Activated CD8-positive, alpha-beta memory T cell treated with anti-CD3 and anti-CD28 coated beads for 4 hours (primary cell): ENCODE results near the gene LILRA5.
"Not testable (repeated sequence)": the region's sequence is repeated elsewhere in the genome, so short reads cannot be mapped to it uniquely, and the experiment has no call there.

Experiments
- DNase-seq, 2 donors: peaks; one replicate each; pipeline ENCODE4 v3.0.0-alpha.2; 2020; ENCODE audit warnings: low read depth in 2 of 2

Gene LILRA5

DNA sequence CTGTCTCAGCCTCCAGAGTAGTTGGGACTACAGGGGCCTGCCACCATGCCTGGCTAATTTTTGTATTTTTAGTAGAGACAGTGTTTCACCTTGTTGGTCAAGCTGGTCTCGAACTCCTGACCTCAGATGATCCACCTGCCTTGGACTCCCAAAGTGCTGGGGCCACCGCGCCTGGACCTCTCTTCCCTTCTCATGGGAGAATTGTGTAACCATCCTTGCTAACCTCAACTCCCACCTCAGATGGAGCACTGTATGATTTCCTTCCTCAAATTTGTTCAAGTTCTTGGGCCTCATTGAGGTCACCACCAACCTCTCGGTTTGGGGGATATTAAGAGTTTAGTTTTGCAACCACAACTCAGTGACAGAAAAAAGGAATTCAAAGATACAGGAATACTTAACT is 10.7 kb downstream of the LILRA5 start:
- no peak for DNase-seq

DNA sequence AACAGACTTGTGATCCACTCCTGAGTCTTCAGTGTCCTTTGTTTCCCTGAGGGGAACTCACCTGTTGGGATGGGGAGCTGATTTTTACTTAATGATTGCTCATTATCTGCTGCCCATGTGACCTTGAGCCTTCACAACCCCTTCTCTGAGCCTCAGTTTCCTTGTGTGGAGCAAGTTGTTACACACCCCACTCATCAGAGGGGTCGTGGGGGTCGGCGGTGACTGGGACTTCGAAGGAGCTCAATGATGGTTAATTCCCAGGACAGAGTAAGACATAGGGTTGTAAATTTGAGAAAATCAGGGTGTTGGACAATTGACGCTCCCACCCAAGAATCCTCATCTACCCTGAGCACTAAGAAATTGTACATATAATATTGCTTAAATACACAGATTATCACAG is 13.5 kb downstream of the LILRA5 start:
- DNase-seq = no peak

GRCh38 chr19:54299126-54299498 is 13.9 kb downstream of the LILRA5 start:
- DNase-seq = no peak

- DNase-seq = no peak
These were observed 14.4 kb downstream of the LILRA5 start for GRCh38 chr19:54298357-54299125.

DNA sequence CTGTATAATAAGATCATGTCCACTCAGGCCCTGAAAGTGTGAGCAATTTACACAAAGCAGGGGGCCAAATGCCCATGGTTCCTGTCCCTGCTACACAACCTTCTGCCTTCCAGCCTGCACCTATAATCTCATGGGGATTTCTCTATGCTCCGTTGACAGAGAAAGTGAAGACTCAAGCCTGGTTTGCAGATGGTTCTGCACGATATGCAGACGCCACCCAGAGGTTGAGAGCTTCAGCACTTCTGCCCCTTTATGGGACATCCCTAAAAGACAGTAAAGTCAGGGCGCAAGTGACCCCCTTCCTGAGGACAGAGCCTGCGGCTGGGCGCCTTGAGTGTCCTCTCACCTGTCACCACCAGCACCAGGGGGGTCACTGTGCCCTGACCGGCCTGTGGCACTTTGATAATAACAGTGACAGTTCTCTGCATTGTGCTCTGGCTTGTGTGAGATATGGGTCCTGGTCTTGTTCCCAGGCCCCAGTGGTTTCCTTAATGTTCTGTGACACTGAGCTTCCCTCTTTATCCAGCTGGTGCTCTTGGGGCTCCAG is 15.1 kb downstream of the LILRA5 start:
- DNase-seq = no peak

DNA sequence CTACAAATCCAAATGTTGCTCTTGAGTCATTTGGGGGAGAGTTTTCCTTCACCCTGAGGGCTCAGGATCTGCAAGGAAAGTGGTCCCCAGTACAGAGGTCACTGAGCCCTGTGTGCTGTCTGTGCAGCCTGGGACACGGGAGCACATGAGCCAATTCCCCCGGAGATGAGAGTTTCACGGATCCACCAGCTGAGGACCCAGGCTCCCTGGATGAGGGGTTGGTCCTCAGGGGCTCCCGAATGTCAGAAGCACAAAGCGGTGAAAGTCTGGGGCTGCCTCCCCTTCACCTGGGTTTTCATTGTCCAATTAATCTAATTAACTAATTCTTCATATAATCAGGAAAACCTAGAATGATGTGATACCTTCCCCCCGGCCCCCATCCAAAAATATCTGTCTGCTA is 18.4 kb downstream of the LILRA5 start:
- DNase-seq = no peak

- DNase-seq = not testable (repeated sequence)
These were observed 23.8 kb downstream of the LILRA5 start for GRCh38 chr19:54289160-54289559.

DNA sequence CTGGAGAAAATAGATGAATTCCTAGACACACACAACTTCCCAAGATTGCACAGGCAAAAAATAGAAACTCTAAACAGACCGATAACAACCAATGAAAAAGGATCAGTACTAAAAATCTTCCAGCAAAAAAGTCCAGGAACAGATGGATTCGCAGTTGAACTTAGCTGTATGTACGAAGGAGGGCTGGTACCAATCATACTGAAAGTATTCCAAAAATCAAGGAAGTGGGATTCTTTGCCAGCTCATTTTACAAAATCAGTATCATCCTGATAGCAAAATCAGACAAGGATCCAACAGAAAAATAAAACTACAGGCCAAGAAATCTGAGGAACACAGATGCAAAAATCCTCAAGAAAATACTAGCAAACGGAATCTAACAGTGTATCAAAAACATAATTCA is 25.5 kb downstream of the LILRA5 start:
- no peak for DNase-seq

DNA sequence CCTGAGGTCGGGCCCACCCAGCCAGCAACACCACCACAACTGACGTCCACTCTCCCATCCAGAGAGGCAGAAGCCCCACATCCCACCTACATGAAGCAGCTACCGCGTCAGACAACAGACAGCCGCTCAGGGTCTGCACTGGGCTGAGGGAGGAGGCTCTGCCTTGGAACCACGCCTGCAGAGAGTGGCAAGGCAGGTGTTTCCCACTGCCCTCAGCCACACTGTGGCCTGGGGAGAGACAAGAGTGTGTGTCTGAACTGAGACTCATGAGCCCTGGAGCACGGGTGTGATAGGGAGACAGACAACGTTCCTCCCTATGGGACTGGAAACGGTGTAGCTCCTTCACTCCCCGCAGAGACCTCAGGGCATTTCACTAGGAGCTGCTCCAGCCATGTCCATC is 26.7 kb downstream of the LILRA5 start:
- DNase-seq = not testable (repeated sequence)

DNA sequence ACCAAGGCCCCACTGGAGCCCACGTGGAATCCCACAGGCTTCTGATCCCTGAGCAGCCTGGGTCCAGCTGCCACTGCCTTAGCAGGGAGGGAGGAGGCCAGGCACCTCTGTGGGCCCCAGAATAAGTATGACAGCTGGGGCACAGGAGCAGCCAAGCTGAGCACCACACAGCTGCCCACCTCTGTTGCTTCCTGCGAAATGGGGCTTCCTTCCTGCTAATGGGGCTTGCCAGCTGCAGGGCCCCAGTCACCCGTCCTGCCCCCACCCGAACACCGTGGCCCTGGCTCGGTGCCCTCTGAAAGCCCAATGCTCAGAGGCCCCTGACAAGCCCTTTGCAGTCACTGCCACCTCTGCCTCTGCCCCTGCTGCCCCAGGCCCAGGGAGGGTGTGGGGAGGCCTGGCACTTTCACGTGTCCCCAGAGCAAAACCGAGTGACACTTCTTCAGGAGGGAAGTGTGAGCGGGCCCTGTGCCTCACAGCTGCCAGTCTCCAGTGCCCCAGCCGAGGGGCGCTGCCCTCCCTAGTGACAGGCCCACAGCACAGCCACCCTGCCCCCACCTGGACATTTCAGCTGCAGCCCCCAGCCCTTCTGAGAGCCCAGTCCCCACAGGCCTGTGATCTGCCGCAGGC is 27.4 kb downstream of the LILRA5 start:
- DNase-seq = not testable (repeated sequence)

DNA sequence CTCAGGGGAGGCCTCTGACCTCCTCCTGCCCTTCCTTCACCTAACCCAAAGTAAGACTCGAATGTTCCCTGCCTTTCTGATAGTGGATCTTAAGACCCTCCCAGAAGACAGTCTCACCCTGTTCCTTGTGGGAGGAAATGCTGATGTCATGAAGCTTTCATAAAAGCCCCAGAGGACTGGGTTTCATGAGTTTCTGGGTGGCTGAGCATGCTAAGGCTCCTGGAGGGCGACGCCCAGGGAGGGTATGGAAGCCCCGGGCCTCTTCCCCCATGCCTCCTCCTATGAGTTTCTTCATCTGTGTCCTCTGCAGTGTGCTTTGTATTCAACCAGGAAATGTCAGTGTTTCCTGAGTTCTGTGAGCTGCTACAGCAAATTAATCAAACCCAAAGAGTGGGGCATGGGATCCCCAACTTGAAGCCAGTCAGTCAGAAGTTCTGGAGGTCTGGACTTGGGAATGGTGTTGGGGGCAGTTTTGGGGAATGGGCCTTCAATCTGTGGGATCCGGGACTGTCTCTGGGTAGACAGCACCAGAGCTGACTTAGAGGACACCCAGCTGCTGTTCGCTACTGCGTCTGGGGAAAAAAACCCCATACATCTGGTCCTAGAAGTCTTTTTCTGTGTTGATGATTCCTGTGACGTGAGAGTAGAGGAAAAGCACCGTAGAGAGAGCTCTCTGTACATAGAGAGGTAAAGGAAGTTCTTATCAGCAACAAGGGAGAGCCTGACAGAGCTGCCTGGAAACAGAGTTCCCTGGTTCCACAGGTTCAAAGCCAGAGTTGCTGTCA is 30.1 kb downstream of the LILRA5 start:
- no peak for DNase-seq

DNA sequence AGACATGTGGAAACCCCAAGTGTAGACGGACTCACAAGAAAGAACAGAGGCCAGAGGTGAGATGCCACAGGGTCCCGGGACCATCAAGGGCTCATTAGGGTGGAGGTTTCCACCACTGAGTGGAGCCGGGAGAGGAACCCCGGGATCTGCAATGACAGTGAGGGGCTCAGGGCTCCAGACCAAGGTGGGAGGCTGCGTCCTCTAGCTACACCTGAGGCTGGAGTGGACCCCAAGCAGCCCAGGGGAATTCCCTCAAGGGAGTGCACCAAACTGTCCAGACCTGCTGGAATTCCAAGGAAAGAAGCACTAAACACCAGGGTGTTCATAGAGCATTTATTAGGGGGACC is 31.3 kb downstream of the LILRA5 start:
- DNase-seq = not testable (repeated sequence)

DNA sequence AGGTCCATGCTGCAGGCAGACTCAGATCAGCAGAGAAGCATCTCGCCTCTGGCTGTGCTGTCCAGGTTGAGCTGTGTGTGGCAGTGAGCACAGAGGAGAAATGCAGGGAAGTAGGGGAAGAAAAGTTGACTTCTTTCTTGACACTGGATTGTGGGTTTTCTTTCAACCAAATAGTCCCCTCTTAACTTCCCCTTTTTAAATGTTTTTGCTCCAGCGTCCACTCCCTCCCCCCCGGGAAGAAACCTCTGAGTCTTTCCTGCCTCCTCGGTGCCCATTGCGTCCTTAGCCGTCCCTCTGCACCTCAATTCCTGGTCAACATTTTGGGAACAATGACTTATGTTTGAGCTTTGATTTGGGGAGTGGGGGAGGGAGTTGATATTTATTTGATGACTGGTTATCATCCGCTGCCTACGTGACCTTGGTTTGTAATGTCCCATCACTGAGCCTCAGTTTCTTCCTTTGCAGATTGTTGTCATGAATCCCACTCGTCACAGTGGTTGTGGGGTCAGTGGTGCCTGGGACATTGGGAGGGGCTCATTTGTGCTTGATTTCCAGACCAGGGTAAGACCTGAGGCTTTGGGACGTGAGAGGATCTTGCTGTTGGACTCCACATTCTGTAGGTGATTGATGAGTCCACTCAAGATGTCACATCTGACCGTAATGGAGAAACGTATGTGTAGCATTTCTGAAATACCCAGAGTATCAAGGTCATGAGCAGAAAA is 31.8 kb downstream of the LILRA5 start, which contains the start of gene LILRB2:
LILRB2 (minus strand) TSS at position 104 of the 722 bp plus-strand sequence. CDS start 614 bp downstream, outside the sequence.
- DNase-seq = no peak

DNA sequence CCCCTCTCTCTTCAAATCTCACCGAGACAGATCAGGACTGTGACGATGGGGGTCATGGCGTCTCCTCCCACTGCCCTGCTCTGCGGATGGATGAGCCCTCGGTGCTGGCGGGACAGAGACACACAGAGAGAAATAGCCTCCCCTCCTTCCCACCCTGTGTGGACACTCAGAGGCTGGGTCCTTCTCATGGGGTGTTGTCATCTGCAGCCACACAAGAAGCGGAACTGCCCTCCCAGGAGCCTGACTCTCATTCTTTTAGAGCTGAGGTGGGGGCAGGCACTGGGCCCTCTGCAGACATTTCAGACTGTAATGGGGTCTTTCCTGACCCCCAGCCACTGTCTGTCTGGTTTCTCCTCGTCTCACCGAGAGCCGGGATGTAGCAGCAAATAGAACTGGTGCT is 32.5 kb downstream of the LILRA5 start:
- DNase-seq = not testable (repeated sequence)

- DNase-seq = not testable (repeated sequence)
These were observed 32.9 kb downstream of the LILRA5 start for GRCh38 chr19:54280025-54280424.

DNA sequence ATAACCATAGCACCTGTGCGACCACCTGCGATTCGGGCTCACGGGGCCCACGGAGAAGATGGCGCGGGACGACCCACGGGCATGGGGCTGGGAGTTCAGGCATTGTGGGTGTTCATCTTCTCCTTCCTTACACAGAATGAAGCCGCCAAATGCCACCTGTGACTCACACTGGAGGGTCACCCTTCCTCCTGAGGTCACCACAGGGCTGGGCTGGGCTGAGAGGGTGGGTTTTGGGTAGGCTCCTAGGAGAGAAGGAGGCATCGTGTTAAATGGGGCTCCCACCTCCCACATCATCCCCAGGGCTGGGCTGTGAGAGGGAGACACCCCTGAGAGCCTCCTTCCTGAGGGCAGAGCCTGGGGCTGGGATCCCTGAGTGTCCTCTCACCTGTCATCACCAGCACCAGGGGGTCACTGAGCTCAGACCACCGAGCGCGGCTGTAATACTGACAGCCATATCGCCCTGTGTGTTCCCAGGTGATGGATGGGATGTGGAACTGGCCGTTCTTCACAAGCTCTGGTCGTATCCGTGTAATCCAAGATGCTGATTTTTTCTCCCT is 33.5 kb downstream of the LILRA5 start:
- DNase-seq = no peak

- DNase-seq = not testable (repeated sequence)
These were observed 34.3 kb downstream of the LILRA5 start for GRCh38 chr19:54278571-54279195.

GRCh38 chr19:54278056-54278455 is 34.9 kb downstream of the LILRA5 start:
- DNase-seq = not testable (repeated sequence)

- not testable (repeated sequence) for DNase-seq
These were observed 35.8 kb downstream of the LILRA5 start for GRCh38 chr19:54277111-54277615.

- DNase-seq = no peak
These were observed 37.0 kb downstream of the LILRA5 start for GRCh38 chr19:54275951-54276350.

- not testable (repeated sequence) for DNase-seq
These were observed 38.5 kb downstream of the LILRA5 start for GRCh38 chr19:54274516-54274915.
